GM12878 (cell line): ENCODE measurements around the gene IFI44L. TPM values are rescaled to one million over a fixed set of nuclear protein-coding genes. Genes with fewer than 3 reads are reported as not detected.

Experiments
- ATAC-seq: fragments of 200-7000 bp; cut with Tn5 transposase; 3 replicates; pipeline ENCODE4 v1.9.1; 2020; ENCODE audit warnings: mild to moderate bottlenecking, moderate library complexity
- BruUV-seq: library from RNA; stranded (reverse); fragments of 400-500 nt; replicated peaks from 2 replicates; lab custom pipeline; 2021; lab: Mats Ljungman, UMichigan
- CTCF ChIA-PET: fragments of 300-600 bp; sonication (Branson Sonifier 250); formaldehyde crosslinking; extraction: SDS; loops from one replicate; lab custom pipeline; 2021; ENCODE audit warnings: inconsistent platforms; lab: Yijun Ruan, JAX
- POLR2A ChIA-PET: fragments of 350-600 bp; formaldehyde crosslinking; extraction: SDS; loops from one replicate; lab custom pipeline; 2021; ENCODE audit warnings: inconsistent platforms; lab: Charles Lee
- RAD21 ChIA-PET: fragments of 300-600 bp; sonication (Branson Sonifier 250); formaldehyde crosslinking; loops from one replicate; lab custom pipeline; 2023; ENCODE audit warnings: antibody characterized with exemption; ENCODE audit not compliant: unreplicated experiment; lab: Charles Lee
- SMC1A ChIA-PET: fragments of 300-600 bp; sonication (Branson Sonifier 250); formaldehyde crosslinking; loops from one replicate; lab custom pipeline; 2023; ENCODE audit not compliant: unreplicated experiment, uncharacterized antibody; lab: Charles Lee
- DNase-seq: peaks from one replicate; pipeline ENCODE4 v3.0.0-alpha.2; 2011; ENCODE audit warnings: low read depth, low spot score
- FAIRE-seq: peaks from 3 replicates; lab custom pipeline; 2011; peaks lifted over from hg19 to GRCh38; lab: Jason Lieb, UNC
- H2AFZ ChIP-seq: 2 replicates; pipeline ENCODE4 v1.6.0; 2011; ENCODE audit warnings: low read depth, low read length, control low read depth; ENCODE audit not compliant: control insufficient read depth
- H3K27ac ChIP-seq: 2 replicates; pipeline ENCODE4 v1.5.1; 2011; ENCODE audit warnings: control low read depth; ENCODE audit not compliant: control insufficient read depth, insufficient read depth
- H3K27me3 ChIP-seq, 2 experiments: replicated peaks in 1 of 2; 2 replicates each; pipeline versions ENCODE4 v1.6.0 to v1.6.1; 2011; ENCODE audit warnings: low read length in 1 of 2; ENCODE audit not compliant: control insufficient read depth in 2 of 2, insufficient read depth in 2 of 2
- H3K36me3 ChIP-seq, 2 experiments: 2 replicates each; pipeline ENCODE4 v1.5.1; 2011; ENCODE audit warnings: low read length in 1 of 2; ENCODE audit not compliant: control insufficient read depth in 2 of 2, insufficient read depth in 2 of 2
- H3K4me1 ChIP-seq: 2 replicates; pipeline ENCODE4 v1.6.1; 2011; ENCODE audit warnings: mild to moderate bottlenecking, low read length, moderate library complexity, mixed read lengths; ENCODE audit not compliant: control insufficient read depth, insufficient read depth
- H3K4me2 ChIP-seq: 2 replicates; pipeline ENCODE4 v1.6.0; 2011; ENCODE audit warnings: control low read depth; ENCODE audit not compliant: control insufficient read depth, insufficient read depth
- H3K4me3 ChIP-seq: fragments of 200-600 bp; sonication (generic); 2 replicates; pipeline ENCODE4 v1.5.1; 2016
- H3K79me2 ChIP-seq: 2 replicates; pipeline ENCODE4 v1.6.0; 2011; ENCODE audit warnings: low read length; ENCODE audit not compliant: control insufficient read depth, insufficient read depth
- H3K9ac ChIP-seq: 2 replicates; pipeline ENCODE4 v1.8.0; 2011; ENCODE audit warnings: low read length, control low read depth, mixed read lengths; ENCODE audit not compliant: control insufficient read depth, insufficient read depth
- H3K9me3 ChIP-seq: replicated peaks from 3 replicates; pipeline ENCODE4 v1.5.1; 2011; ENCODE audit warnings: mild to moderate bottlenecking, low read length; ENCODE audit not compliant: control insufficient read depth, insufficient read depth
- H4K20me1 ChIP-seq: 2 replicates; pipeline ENCODE4 v1.6.0; 2011; ENCODE audit not compliant: control insufficient read depth, insufficient read depth
- CEBPB ChIP-seq, 2 experiments: fragments of 150-350 bp in 1 of 2; IDR thresholded peaks; 2 replicates each; pipeline ENCODE4 v1.6.1; 2012 to 2014; ENCODE audit warnings: low read depth in 2 of 2, low read length in 2 of 2, borderline replicate concordance in 1 of 2, inconsistent platforms in 1 of 2
- CREM ChIP-seq: IDR thresholded peaks from 2 replicates; pipeline ENCODE4 v1.6.1; 2014; ENCODE audit warnings: antibody characterized with exemption, low read depth
- MEF2A ChIP-seq: IDR thresholded peaks from 2 replicates; pipeline ENCODE4 v1.6.1; 2011; ENCODE audit warnings: low read depth, mild to moderate bottlenecking, low read length, moderate library complexity; ENCODE audit not compliant: insufficient read depth
- RAD21 ChIP-seq: IDR thresholded peaks from 2 replicates; pipeline ENCODE4 v1.6.1; 2011; ENCODE audit warnings: mild to moderate bottlenecking, low read depth, low read length, moderate library complexity; ENCODE audit not compliant: insufficient read depth
- RELA ChIP-seq: fragments of 450-650 bp; IDR thresholded peaks from 2 replicates; pipeline ENCODE4 v1.8.0; 2014; ENCODE audit warnings: borderline replicate concordance; ENCODE audit not compliant: partially characterized antibody
- SPI1 ChIP-seq: IDR thresholded peaks from 2 replicates; pipeline ENCODE4 v1.6.1; 2011; ENCODE audit warnings: low read depth, mild to moderate bottlenecking, low read length, moderate library complexity, borderline replicate concordance; ENCODE audit not compliant: insufficient read depth
- ZZZ3 ChIP-seq: IDR thresholded peaks from 2 replicates; pipeline ENCODE4 v1.6.1; 2011; ENCODE audit warnings: low read depth; ENCODE audit not compliant: control insufficient read depth, insufficient read length
- WGBS: methylation state at CpG from one replicate; pipeline ENCODE4 v1.1.6; 2016; ENCODE audit warnings: low lambda C conversion rate; ENCODE audit not compliant: insufficient replicate concordance, insufficient coverage; ENCODE audit errors: missing lambda C conversion rate; 5-methylcytosine and 5-hydroxymethylcytosine counted together
- in situ Hi-C: fragments of 300-500 bp; cut with MboI; formaldehyde crosslinking; loops from 9 replicates; pipeline ENCODE4 v1.14.3; 2018; ENCODE audit warnings: mixed read lengths
- intact Hi-C: fragments of 100-400 bp; cut with micrococcal nuclease; formaldehyde crosslinking; loops from one replicate; pipeline ENCODE4 v1.14.2; 2022; ENCODE audit not compliant: unreplicated experiment
- polyA plus RNA-seq, 11 experiments: library from polyadenylated mRNA; depleted of rRNA in 4 of 11; unstranded in 6 of 11; stranded (reverse) in 5 of 11; fragments of >200 nt; fragmentation: Nextera tagmentation in 4 of 11; fragmentation: Illumina TruSeq in 1 of 11; extraction: Ambion mirVana in 4 of 11; extraction: Trizol in 1 of 11; gene quantifications; 1 replicate in 1 of 11; 2 replicates in 10 of 11; pipeline versions ENCODE4 v1.2.1 to v1.2.3, GENCODE V29; 2011 to 2016; ENCODE audit warnings: inconsistent platforms in 2 of 11, missing spikeins in 2 of 11, low read depth in 1 of 11
- total RNA-seq, 4 experiments: library from RNA; depleted of rRNA in 3 of 4; stranded (reverse); fragments of >200 nt in 3 of 4; fragmentation: Illumina TruSeq in 1 of 4; extraction: Trizol in 1 of 4; gene quantifications; 2 replicates each; pipeline versions ENCODE4 v1.2.1 to v1.2.3, GENCODE V29; 2013 to 2021
- TF ChIP-seq, protein P1 (sequence below): fragments of 450-650 bp; formaldehyde crosslinking; IDR thresholded peaks from 2 replicates; pipeline ENCODE4 v1.4.0; 2020; ENCODE audit warnings: mild to moderate bottlenecking, moderate library complexity
- TF ChIP-seq, protein P2 (sequence below): IDR thresholded peaks from 2 replicates; pipeline ENCODE4 v1.6.1; 2011; ENCODE audit warnings: borderline replicate concordance, low read depth, mild to moderate bottlenecking, moderate library complexity, mixed read lengths, low read length; ENCODE audit not compliant: insufficient read depth; ENCODE audit errors: extremely low read length
- TF ChIP-seq, protein P3 (sequence below): fragments of 450-650 bp; IDR thresholded peaks from 2 replicates; pipeline ENCODE4 v1.6.1; 2018; ENCODE audit warnings: mild to moderate bottlenecking, low read depth, moderate library complexity; ENCODE audit not compliant: partially characterized antibody
- TF ChIP-seq, protein P4 (sequence below): fragments of 450-650 bp; IDR thresholded peaks from 2 replicates; pipeline ENCODE4 v1.6.1; 2017; ENCODE audit warnings: mild to moderate bottlenecking, moderate library complexity

Gene IFI44L
- total and polyA plus RNA-seq, 10 of the 15 experiments (the other 5 are each of a cell fraction or from before 2014, with no cell fraction given), result 58.0 to 371 (median 173) TPM

DNA sequence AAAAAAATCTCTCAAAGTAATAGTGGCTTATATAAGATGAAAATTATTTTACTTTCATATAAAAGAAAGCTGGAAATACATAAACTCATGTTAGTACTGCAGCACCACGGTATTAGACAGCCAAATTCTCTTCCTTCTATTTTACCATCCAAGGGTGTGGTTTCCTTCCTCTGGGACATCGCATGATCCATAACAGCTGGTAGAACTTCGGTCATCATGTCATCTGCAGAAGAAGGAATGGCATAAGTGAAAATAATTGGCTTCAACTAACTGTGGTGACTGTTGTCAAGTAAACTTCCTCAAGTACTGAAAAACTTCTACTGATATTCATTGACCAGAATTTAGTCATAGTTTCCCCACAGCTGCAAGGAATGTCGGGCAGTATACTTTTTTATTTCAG, 28.3 kb upstream of the IFI44L start:
- ATAC-seq (no peak), DNase-seq (no peak), FAIRE-seq (no peak)
- Histone ChIP-seq H3K9me3 (no peaks in the 10 kb centered on the region), H4K20me1 (no peaks in the 10 kb centered on the region), H3K36me3 (no peaks in the 10 kb centered on the region), H3K9ac (no peak overlapping the region), H3K4me2 (no peak overlapping the region), H3K79me2 (no peaks in the 10 kb centered on the region), H3K27ac (no peak overlapping the region), H3K27me3 (no peaks in the 10 kb centered on the region; a peak in 1 of 4 replicates), H3K4me3 (no peak overlapping the region), H2AFZ (no peak overlapping the region), H3K4me1 (no peaks in the 10 kb centered on the region)
- in situ Hi-C loops, result no loop called here
- POLR2A ChIA-PET, result no interaction called here
- SMC1A ChIA-PET, result no interaction called here
- RAD21 ChIA-PET, result interaction anchor here (0.6 kb wide), 1 partner anchor 221 kb away, joined by 3 read pairs; no protein-coding TSS in a partner anchor
- CTCF ChIA-PET, result interaction anchor here (2.0 kb wide), 1 partner anchor 15 kb away, joined by 9 read pairs; no protein-coding TSS in a partner anchor
- no TSS peak for BruUV-seq
- WGBS, result 1% methylated on average over 4 of the region's 4 CpGs
- intact Hi-C loops, result no loop called here
- TF ChIP-seq CEBPB (IDR thresholded peaks at IDR 0.05; ENCODE audit: borderline replicate concordance in 1 of 2, low read depth in 2 of 2, low read length in 2 of 2) (no peak), SPI1 (no peak), CREM (no peak), RAD21 (no peak), ZZZ3 (no peak), MEF2A (no peak), RELA (no peak)
- TF ChIP-seq, protein P1, sequence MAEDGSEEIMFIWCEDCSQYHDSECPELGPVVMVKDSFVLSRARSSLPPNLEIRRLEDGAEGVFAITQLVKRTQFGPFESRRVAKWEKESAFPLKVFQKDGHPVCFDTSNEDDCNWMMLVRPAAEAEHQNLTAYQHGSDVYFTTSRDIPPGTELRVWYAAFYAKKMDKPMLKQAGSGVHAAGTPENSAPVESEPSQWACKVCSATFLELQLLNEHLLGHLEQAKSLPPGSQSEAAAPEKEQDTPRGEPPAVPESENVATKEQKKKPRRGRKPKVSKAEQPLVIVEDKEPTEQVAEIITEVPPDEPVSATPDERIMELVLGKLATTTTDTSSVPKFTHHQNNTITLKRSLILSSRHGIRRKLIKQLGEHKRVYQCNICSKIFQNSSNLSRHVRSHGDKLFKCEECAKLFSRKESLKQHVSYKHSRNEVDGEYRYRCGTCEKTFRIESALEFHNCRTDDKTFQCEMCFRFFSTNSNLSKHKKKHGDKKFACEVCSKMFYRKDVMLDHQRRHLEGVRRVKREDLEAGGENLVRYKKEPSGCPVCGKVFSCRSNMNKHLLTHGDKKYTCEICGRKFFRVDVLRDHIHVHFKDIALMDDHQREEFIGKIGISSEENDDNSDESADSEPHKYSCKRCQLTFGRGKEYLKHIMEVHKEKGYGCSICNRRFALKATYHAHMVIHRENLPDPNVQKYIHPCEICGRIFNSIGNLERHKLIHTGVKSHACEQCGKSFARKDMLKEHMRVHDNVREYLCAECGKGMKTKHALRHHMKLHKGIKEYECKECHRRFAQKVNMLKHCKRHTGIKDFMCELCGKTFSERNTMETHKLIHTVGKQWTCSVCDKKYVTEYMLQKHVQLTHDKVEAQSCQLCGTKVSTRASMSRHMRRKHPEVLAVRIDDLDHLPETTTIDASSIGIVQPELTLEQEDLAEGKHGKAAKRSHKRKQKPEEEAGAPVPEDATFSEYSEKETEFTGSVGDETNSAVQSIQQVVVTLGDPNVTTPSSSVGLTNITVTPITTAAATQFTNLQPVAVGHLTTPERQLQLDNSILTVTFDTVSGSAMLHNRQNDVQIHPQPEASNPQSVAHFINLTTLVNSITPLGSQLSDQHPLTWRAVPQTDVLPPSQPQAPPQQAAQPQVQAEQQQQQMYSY, result no peak
- TF ChIP-seq, protein P2, sequence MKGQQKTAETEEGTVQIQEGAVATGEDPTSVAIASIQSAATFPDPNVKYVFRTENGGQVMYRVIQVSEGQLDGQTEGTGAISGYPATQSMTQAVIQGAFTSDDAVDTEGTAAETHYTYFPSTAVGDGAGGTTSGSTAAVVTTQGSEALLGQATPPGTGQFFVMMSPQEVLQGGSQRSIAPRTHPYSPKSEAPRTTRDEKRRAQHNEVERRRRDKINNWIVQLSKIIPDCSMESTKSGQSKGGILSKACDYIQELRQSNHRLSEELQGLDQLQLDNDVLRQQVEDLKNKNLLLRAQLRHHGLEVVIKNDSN, result no peak
- TF ChIP-seq, protein P3, sequence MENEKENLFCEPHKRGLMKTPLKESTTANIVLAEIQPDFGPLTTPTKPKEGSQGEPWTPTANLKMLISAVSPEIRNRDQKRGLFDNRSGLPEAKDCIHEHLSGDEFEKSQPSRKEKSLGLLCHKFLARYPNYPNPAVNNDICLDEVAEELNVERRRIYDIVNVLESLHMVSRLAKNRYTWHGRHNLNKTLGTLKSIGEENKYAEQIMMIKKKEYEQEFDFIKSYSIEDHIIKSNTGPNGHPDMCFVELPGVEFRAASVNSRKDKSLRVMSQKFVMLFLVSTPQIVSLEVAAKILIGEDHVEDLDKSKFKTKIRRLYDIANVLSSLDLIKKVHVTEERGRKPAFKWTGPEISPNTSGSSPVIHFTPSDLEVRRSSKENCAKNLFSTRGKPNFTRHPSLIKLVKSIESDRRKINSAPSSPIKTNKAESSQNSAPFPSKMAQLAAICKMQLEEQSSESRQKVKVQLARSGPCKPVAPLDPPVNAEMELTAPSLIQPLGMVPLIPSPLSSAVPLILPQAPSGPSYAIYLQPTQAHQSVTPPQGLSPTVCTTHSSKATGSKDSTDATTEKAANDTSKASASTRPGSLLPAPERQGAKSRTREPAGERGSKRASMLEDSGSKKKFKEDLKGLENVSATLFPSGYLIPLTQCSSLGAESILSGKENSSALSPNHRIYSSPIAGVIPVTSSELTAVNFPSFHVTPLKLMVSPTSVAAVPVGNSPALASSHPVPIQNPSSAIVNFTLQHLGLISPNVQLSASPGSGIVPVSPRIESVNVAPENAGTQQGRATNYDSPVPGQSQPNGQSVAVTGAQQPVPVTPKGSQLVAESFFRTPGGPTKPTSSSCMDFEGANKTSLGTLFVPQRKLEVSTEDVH, result no peak
- TF ChIP-seq, protein P4, sequence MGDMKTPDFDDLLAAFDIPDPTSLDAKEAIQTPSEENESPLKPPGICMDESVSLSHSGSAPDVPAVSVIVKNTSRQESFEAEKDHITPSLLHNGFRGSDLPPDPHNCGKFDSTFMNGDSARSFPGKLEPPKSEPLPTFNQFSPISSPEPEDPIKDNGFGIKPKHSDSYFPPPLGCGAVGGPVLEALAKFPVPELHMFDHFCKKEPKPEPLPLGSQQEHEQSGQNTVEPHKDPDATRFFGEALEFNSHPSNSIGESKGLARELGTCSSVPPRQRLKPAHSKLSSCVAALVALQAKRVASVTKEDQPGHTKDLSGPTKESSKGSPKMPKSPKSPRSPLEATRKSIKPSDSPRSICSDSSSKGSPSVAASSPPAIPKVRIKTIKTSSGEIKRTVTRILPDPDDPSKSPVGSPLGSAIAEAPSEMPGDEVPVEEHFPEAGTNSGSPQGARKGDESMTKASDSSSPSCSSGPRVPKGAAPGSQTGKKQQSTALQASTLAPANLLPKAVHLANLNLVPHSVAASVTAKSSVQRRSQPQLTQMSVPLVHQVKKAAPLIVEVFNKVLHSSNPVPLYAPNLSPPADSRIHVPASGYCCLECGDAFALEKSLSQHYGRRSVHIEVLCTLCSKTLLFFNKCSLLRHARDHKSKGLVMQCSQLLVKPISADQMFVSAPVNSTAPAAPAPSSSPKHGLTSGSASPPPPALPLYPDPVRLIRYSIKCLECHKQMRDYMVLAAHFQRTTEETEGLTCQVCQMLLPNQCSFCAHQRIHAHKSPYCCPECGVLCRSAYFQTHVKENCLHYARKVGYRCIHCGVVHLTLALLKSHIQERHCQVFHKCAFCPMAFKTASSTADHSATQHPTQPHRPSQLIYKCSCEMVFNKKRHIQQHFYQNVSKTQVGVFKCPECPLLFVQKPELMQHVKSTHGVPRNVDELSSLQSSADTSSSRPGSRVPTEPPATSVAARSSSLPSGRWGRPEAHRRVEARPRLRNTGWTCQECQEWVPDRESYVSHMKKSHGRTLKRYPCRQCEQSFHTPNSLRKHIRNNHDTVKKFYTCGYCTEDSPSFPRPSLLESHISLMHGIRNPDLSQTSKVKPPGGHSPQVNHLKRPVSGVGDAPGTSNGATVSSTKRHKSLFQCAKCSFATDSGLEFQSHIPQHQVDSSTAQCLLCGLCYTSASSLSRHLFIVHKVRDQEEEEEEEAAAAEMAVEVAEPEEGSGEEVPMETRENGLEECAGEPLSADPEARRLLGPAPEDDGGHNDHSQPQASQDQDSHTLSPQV, result no peak
